ENCODE results near the gene DLG2. TPM values are rescaled to one million over a fixed set of nuclear protein-coding genes. Genes with fewer than 3 reads are reported as not detected.
A peak's percentile ranks its signal among the peaks of the same experiment; 100 is the strongest.

The DLG2 gene
- total RNA-seq, 1 donor from 2014 or later = 0.17 TPM

GRCh38 chr11:83681031-83681781 is 1945.9 kb downstream of the DLG2 start:
- TF ChIP-seq CTCF (conservative IDR thresholded peaks at IDR 0.05; ENCODE audit: low read depth, low read length) = no peak
- H3K4me3 ChIP-seq (ENCODE audit: low read depth, low read length) = peak overlapping the region; percentile 52
- no peak for DNase-seq (ENCODE audit: low read depth)

GRCh38 chr11:83680321-83680720 is 1946.8 kb downstream of the DLG2 start:
- no peak for DNase-seq (ENCODE audit: low read depth)
- TF ChIP-seq CTCF (conservative IDR thresholded peaks at IDR 0.05; ENCODE audit: low read depth, low read length) = no peak
- no peak overlapping the region for H3K4me3 ChIP-seq (ENCODE audit: low read depth, low read length)

- TF ChIP-seq CTCF (conservative IDR thresholded peaks at IDR 0.05; ENCODE audit: low read depth, low read length) = no peak
- H3K4me3 ChIP-seq (ENCODE audit: low read depth, low read length) = no peak overlapping the region
- DNase-seq (ENCODE audit: low read depth) = no peak
Observed at GRCh38 chr11:83678831-83679584, 1948.1 kb downstream of the DLG2 start.

DNA sequence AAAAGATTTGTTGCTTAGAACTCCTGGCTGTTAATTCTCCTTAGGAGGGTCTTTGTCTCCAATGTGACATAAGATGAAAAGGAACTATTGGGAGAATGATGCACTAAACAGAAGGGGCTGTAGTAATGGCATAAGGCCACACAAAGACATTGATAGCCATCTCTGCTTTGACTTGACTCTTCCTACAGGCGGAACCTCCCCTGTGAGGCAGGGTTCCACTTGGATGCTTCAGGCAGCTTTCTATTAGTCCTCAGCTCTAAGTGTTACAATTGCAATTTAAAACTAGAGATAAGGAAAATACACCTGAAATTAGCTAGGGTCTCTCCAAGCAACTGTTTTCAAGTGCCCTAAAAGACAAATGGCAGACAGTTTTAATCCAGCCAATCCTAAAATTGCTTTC is 1949.4 kb downstream of the DLG2 start:
- no peak for DNase-seq (ENCODE audit: low read depth)
- TF ChIP-seq CTCF (conservative IDR thresholded peaks at IDR 0.05; ENCODE audit: low read depth, low read length) = no peak
- H3K4me3 ChIP-seq (ENCODE audit: low read depth, low read length) = no peak overlapping the region

- no peak for TF ChIP-seq CTCF (conservative IDR thresholded peaks at IDR 0.05; ENCODE audit: low read depth, low read length)
- DNase-seq (ENCODE audit: low read depth) = no peak
- H3K4me3 ChIP-seq (ENCODE audit: low read depth, low read length) = no peak overlapping the region
Observed at GRCh38 chr11:83676056-83676601, 1951.0 kb downstream of the DLG2 start.

- TF ChIP-seq CTCF (conservative IDR thresholded peaks at IDR 0.05; ENCODE audit: low read depth, low read length) = no peak
- no peak for DNase-seq (ENCODE audit: low read depth)
- no peak overlapping the region for H3K4me3 ChIP-seq (ENCODE audit: low read depth, low read length)
Observed at GRCh38 chr11:83674102-83674896, 1952.8 kb downstream of the DLG2 start.

All from epithelial cell of proximal tubule (primary cell).